ENCODE measurements around the gene KREMEN2. TPM values are rescaled to one million over a fixed set of nuclear protein-coding genes. Genes with fewer than 3 reads are reported as not detected.

Gene KREMEN2
- total and polyA plus RNA-seq, 2 donors (not counting 3 experiments of a cell fraction or from before 2014, with no cell fraction given): not detected

DNA sequence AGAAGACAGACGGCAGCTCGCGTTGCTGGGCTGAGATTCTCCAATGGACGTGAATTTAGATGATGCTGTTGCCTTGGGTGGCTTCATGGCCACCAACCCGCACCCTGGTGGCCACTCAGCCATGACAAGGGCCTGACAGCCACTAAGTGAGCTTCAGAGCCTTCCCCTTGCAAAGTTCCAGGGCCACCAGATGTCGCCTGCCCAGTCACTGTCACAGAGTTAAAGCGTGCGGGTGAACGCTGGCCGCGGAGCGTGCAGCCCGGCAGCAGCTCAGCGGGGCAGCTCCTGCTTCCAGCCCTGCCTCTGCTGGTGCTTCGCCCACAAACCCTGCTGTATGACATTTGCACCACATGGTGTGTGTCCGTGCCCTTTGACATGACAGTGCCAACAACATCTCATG is 13.3 kb upstream of the KREMEN2 start:
- no peaks in the 10 kb centered on the region for H3K9me3 ChIP-seq (replicated peaks; ENCODE audit: control insufficient read depth, insufficient read depth, low read length)
- H3K9ac ChIP-seq (replicated peaks; ENCODE audit: extremely low read depth, insufficient read depth, low read length): no peak overlapping the region
- ChIA-PET POLR2A (no interaction called here), CTCF (no interaction called here)
- H3K27me3 ChIP-seq (ENCODE audit: control insufficient read depth in 2 of 2, insufficient read depth in 2 of 2, low read length in 2 of 2): no peaks in the 10 kb centered on the region
- no peaks in the 10 kb centered on the region for H3K4me1 ChIP-seq (ENCODE audit: control insufficient read depth, extremely low read depth, insufficient read depth, low read length)
- FAIRE-seq: no peak
- TF ChIP-seq POLR2A (IDR thresholded peaks at IDR 0.05; ENCODE audit: low read depth, low read length) (no peak), POLR2AphosphoS5 (IDR thresholded peaks at IDR 0.05; ENCODE audit: insufficient read depth, low read depth, low read length) (no peak), GATA2 (IDR thresholded peaks at IDR 0.05; ENCODE audit: insufficient read depth, insufficient read length, low read depth, low read length) (no peak), JUN (IDR thresholded peaks at IDR 0.05; ENCODE audit: borderline replicate concordance, insufficient read depth, insufficient read length, low read depth) (no peak), FOS (IDR thresholded peaks at IDR 0.05; ENCODE audit: borderline replicate concordance, insufficient read depth, low read length) (no peak), MYC (IDR thresholded peaks at IDR 0.05; ENCODE audit: low read depth, low read length) (no peak), EZH2 (IDR thresholded peaks at IDR 0.05; ENCODE audit: borderline replicate concordance, low read depth, low read length, severe bottlenecking) (no peak)
- TF ChIP-seq, protein P1, sequence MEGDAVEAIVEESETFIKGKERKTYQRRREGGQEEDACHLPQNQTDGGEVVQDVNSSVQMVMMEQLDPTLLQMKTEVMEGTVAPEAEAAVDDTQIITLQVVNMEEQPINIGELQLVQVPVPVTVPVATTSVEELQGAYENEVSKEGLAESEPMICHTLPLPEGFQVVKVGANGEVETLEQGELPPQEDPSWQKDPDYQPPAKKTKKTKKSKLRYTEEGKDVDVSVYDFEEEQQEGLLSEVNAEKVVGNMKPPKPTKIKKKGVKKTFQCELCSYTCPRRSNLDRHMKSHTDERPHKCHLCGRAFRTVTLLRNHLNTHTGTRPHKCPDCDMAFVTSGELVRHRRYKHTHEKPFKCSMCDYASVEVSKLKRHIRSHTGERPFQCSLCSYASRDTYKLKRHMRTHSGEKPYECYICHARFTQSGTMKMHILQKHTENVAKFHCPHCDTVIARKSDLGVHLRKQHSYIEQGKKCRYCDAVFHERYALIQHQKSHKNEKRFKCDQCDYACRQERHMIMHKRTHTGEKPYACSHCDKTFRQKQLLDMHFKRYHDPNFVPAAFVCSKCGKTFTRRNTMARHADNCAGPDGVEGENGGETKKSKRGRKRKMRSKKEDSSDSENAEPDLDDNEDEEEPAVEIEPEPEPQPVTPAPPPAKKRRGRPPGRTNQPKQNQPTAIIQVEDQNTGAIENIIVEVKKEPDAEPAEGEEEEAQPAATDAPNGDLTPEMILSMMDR (IDR thresholded peaks at IDR 0.05; ENCODE audit: extremely low read depth in 1 of 2, insufficient read depth in 1 of 2, low read depth in 1 of 2, low read length in 2 of 2): no peak
- TF ChIP-seq, protein P2, sequence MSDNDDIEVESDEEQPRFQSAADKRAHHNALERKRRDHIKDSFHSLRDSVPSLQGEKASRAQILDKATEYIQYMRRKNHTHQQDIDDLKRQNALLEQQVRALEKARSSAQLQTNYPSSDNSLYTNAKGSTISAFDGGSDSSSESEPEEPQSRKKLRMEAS (IDR thresholded peaks at IDR 0.05; ENCODE audit: insufficient read depth, insufficient read length): no peak
- DNase-seq (ENCODE audit: low read depth, low spot score): no peak
- no peaks in the 10 kb centered on the region for H3K36me3 ChIP-seq (ENCODE audit: control insufficient read depth in 2 of 2, extremely low read depth in 1 of 2, insufficient read depth in 2 of 2, low read length in 2 of 2)
- no peaks in the 10 kb centered on the region for H4K20me1 ChIP-seq (replicated peaks; ENCODE audit: control insufficient read depth, extremely low read depth, insufficient read depth, low read length)
- H3K4me3 ChIP-seq (replicated peaks in 1 of 3; ENCODE audit: insufficient read depth in 1 of 3, low read depth in 1 of 3, low read length in 3 of 3): no peak overlapping the region
- H3K27ac ChIP-seq (ENCODE audit: insufficient read depth, low read depth, low read length): no peak overlapping the region
- H3K9me1 ChIP-seq (replicated peaks; ENCODE audit: control insufficient read depth, extremely low read depth, insufficient read depth, low read length): no peaks in the 10 kb centered on the region
- H2AFZ ChIP-seq (ENCODE audit: low read depth, low read length): no peak overlapping the region
- intact Hi-C loops (cut with micrococcal nuclease): no loop called here
- no peaks in the 10 kb centered on the region for H3K79me2 ChIP-seq (ENCODE audit: control insufficient read depth, insufficient read depth, low read length)
- no peak overlapping the region for H3K4me2 ChIP-seq (ENCODE audit: insufficient read depth, low read length)
- dilution Hi-C loops (cut with MboI; ENCODE audit: extremely low pct_ligation_motif_present, low sequenced_read_pairs): no loop called here
- BruUV-seq (replicated peaks): no TSS peak

Measured in endothelial cell of umbilical vein (primary cell).